Smooth muscle cell (in vitro differentiated cells): Measurements from ENCODE around the gene CNTN4. TPM values are rescaled to one million over a fixed set of nuclear protein-coding genes. Genes with fewer than 3 reads are reported as not detected.

Source experiments
- DNase-seq: peaks from one replicate; lab custom pipeline; 2025; ENCODE audit not compliant: unreplicated experiment; lab: John Stamatoyannopoulos, UW
- H2AFZ ChIP-seq: fragments of 200-600 bp; sonication (generic); 2 replicates; pipeline ENCODE4 v1.6.0; 2016; ENCODE audit warnings: antibody characterized with exemption, low read depth, mild to moderate bottlenecking
- H3F3A ChIP-seq: fragments of 200-600 bp; sonication (generic); 2 replicates; pipeline ENCODE4 v1.6.0; 2017; ENCODE audit warnings: antibody characterized with exemption, low read depth
- H3K27ac ChIP-seq: fragments of 200-600 bp; sonication (generic); 2 replicates; pipeline ENCODE4 v1.5.1; 2016; ENCODE audit warnings: low read depth, mild to moderate bottlenecking
- H3K27me3 ChIP-seq: fragments of 200-600 bp; sonication (generic); 2 replicates; pipeline ENCODE4 v1.6.1; 2016; ENCODE audit warnings: low read depth, mild to moderate bottlenecking
- H3K36me3 ChIP-seq: fragments of 200-600 bp; sonication (generic); 2 replicates; pipeline ENCODE4 v1.5.1; 2016; ENCODE audit warnings: low read depth
- H3K4me1 ChIP-seq: fragments of 200-600 bp; sonication (generic); 2 replicates; pipeline ENCODE4 v1.5.1; 2016; ENCODE audit warnings: low read depth
- H3K4me2 ChIP-seq: fragments of 200-600 bp; sonication (generic); 2 replicates; pipeline ENCODE4 v1.6.0; 2016; ENCODE audit warnings: mild to moderate bottlenecking
- H3K4me3 ChIP-seq: fragments of 200-600 bp; sonication (generic); 2 replicates; pipeline ENCODE4 v1.5.1; 2016; ENCODE audit warnings: mild to moderate bottlenecking
- H3K79me2 ChIP-seq: fragments of 200-600 bp; sonication (generic); 2 replicates; pipeline ENCODE4 v1.6.0; 2016; ENCODE audit warnings: low read depth, mild to moderate bottlenecking
- H3K9ac ChIP-seq: fragments of 200-600 bp; sonication (generic); 2 replicates; pipeline ENCODE4 v1.6.0; 2016; ENCODE audit warnings: low read depth
- H3K9me3 ChIP-seq: fragments of 200-600 bp; sonication (generic); replicated peaks from 2 replicates; pipeline ENCODE4 v1.5.1; 2016; ENCODE audit warnings: low read depth
- H4K20me1 ChIP-seq: fragments of 200-600 bp; sonication (generic); 2 replicates; pipeline ENCODE4 v1.6.0; 2016; ENCODE audit warnings: low read depth
- WGBS: methylation state at CpG from one replicate; pipeline ENCODE4 v1.1.7; 2016; ENCODE audit warnings: low lambda C conversion rate; 5-methylcytosine and 5-hydroxymethylcytosine counted together
- polyA plus RNA-seq: library from polyadenylated mRNA; unstranded; fragments of >200 nt; fragmentation: Nextera tagmentation; extraction: Ambion mirVana; gene quantifications from 2 replicates; pipeline ENCODE4 v1.2.1, GENCODE V29; 2016
- total RNA-seq: library from RNA; depleted of rRNA; stranded (reverse); fragments of >200 nt; gene quantifications from 2 replicates; pipeline ENCODE4 v1.2.3, GENCODE V29; 2014
- TF ChIP-seq, protein P1 (sequence below): fragments of 200-600 bp; sonication (generic); IDR thresholded peaks from 2 replicates; pipeline ENCODE4 v1.5.1; 2017; ENCODE audit warnings: borderline replicate concordance, mild to moderate bottlenecking, antibody characterized with exemption; ENCODE audit not compliant: insufficient read depth, poor library complexity, severe bottlenecking

Gene CNTN4
- total and polyA plus RNA-seq, 2 experiments from 2014 or later, result 12.1 to 15.8 TPM

DNA sequence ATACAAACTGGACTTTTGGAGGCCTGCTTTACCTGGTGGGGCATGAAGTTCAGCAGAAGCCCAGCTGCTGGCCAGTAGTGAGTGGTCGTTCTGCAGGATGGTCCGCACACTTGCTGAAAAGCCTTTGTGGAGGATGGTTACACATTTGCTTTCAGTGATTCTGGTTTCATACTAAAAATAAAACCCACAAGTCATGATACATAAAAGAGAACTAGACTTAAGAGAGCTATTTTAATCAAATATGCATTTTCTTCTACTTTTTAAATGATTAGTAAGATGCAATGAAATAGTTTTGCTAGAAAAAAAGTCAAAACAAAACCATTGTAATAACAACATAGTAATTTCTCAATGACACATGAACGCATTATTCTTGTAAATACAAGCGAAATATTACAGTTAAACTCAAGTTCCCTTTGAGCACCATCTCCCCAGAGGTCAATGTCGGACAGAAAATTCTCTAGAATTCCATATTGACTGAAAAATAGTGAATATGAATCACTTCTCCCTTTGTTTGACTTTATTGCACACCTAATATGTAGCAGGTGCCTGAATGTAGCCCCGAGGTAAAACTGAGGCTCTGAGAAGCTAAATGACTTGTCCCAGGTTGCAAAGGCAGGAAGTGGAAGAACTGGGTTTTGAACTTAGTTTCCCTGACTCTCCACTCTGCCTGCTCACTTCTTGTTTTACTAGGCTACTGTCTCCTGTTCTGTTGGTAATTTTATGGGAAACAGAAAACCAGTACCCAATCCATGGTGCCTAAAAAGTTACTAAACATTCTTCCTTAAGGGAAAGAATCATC, 1003.2 kb downstream of the CNTN4 start:
- H3K4me1 ChIP-seq, result no peaks in the 10 kb centered on the region
- H3F3A ChIP-seq, result no peaks in the 10 kb centered on the region
- H3K36me3 ChIP-seq, result no peaks in the 10 kb centered on the region
- no peak overlapping the region for H3K4me2 ChIP-seq
- no peak for DNase-seq
- 94% methylated on average over 6 of the region's 6 CpGs for WGBS
- TF ChIP-seq, protein P1, sequence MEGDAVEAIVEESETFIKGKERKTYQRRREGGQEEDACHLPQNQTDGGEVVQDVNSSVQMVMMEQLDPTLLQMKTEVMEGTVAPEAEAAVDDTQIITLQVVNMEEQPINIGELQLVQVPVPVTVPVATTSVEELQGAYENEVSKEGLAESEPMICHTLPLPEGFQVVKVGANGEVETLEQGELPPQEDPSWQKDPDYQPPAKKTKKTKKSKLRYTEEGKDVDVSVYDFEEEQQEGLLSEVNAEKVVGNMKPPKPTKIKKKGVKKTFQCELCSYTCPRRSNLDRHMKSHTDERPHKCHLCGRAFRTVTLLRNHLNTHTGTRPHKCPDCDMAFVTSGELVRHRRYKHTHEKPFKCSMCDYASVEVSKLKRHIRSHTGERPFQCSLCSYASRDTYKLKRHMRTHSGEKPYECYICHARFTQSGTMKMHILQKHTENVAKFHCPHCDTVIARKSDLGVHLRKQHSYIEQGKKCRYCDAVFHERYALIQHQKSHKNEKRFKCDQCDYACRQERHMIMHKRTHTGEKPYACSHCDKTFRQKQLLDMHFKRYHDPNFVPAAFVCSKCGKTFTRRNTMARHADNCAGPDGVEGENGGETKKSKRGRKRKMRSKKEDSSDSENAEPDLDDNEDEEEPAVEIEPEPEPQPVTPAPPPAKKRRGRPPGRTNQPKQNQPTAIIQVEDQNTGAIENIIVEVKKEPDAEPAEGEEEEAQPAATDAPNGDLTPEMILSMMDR, result no peak
- H3K4me3 ChIP-seq, result no peak overlapping the region
- no peaks in the 10 kb centered on the region for H3K79me2 ChIP-seq
- no peaks in the 10 kb centered on the region for H3K9me3 ChIP-seq
- no peaks in the 10 kb centered on the region for H4K20me1 ChIP-seq
- no peaks in the 10 kb centered on the region for H3K27me3 ChIP-seq
- H3K27ac ChIP-seq, result no peak overlapping the region
- no peak overlapping the region for H3K9ac ChIP-seq
- no peak overlapping the region for H2AFZ ChIP-seq

DNA sequence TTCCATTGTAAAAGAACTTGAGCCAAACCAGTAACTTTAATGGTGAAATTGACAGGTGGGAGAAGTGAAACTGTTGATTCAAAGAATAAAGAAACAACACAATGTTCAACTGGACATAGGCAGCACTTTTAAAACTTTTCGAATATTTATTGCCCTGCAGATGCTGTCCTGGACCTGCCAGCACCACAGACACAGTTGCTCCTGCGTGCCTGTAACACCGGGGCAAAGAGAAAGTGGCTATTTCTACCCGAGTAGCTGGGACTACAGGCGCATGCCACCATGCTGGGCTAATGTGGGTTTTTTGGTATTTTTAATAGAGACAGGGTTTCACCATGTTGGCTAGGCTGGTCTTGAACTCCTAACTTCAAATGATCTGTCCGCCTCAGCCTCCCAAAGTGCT, 1004.1 kb downstream of the CNTN4 start:
- Histone ChIP-seq H3K4me1 (no peaks in the 10 kb centered on the region), H2AFZ (no peak overlapping the region), H3K79me2 (no peaks in the 10 kb centered on the region), H4K20me1 (no peaks in the 10 kb centered on the region), H3K4me2 (no peak overlapping the region), H3K9ac (no peak overlapping the region), H3K27ac (no peak overlapping the region), H3K4me3 (no peak overlapping the region), H3K27me3 (no peaks in the 10 kb centered on the region), H3K36me3 (no peaks in the 10 kb centered on the region), H3K9me3 (no peaks in the 10 kb centered on the region), H3F3A (no peaks in the 10 kb centered on the region)
- 93% methylated on average over 6 of the region's 6 CpGs for WGBS
- no peak for DNase-seq
- TF ChIP-seq, protein P1, result no peak

DNA sequence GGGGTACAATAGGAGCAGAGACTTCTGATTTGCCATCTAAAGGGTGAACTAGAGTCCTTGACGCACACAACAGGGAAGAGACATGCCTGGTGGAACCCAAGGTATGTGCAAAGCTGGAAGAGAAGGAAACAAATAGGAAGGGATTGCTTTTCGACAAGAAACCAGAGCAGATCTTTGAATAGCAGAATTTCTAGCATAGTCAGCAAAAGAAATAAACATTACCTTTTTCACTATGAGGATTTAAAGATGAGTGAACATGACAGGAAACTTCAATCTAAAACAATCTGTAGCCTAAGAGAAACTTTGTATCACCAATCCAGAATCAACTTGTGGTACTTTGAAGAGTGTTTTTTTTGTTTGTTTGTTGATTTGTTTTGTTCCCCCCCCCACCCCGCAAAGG, 1006.6 kb downstream of the CNTN4 start:
- Histone ChIP-seq H3K9ac (no peak overlapping the region), H3F3A (no peaks in the 10 kb centered on the region), H3K27me3 (no peaks in the 10 kb centered on the region), H3K4me1 (no peaks in the 10 kb centered on the region), H3K4me2 (no peak overlapping the region), H3K27ac (no peak overlapping the region), H3K36me3 (no peaks in the 10 kb centered on the region), H3K9me3 (no peaks in the 10 kb centered on the region), H4K20me1 (no peaks in the 10 kb centered on the region), H3K79me2 (no peaks in the 10 kb centered on the region), H2AFZ (no peak overlapping the region), H3K4me3 (no peak overlapping the region)
- 94% methylated on average over 3 of the region's 3 CpGs for WGBS
- no peak for DNase-seq
- TF ChIP-seq, protein P1, result no peak

DNA sequence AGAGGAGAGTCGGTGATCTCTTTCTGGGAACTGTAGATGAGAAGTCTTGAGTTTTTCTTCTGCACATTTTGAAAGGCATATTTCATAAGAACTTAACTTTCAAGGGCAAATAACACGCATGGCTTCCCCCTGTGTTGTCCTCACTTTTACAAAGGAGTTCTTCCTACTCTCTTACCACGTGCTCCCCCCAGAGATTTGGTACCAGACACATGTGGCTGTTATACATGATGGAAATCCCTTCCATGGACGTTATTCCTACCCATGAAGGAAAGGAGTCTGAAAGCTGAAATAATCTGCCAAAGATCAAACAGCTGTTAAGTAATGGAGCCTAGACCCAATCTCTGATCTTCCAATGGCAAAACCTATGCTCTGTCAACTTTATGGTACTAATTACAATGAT, 1007.1 kb downstream of the CNTN4 start:
- H3K9me3 ChIP-seq, result no peaks in the 10 kb centered on the region
- no peak overlapping the region for H3K4me3 ChIP-seq
- H2AFZ ChIP-seq, result no peak overlapping the region
- H3F3A ChIP-seq, result no peaks in the 10 kb centered on the region
- H3K9ac ChIP-seq, result no peak overlapping the region
- H3K36me3 ChIP-seq, result no peaks in the 10 kb centered on the region
- DNase-seq, result no peak
- no peaks in the 10 kb centered on the region for H3K4me1 ChIP-seq
- TF ChIP-seq, protein P1, result no peak
- H4K20me1 ChIP-seq, result no peaks in the 10 kb centered on the region
- no peak overlapping the region for H3K4me2 ChIP-seq
- H3K27ac ChIP-seq, result no peak overlapping the region
- H3K79me2 ChIP-seq, result no peaks in the 10 kb centered on the region
- no peaks in the 10 kb centered on the region for H3K27me3 ChIP-seq
- WGBS, result 91% methylated on average over 4 of the region's 4 CpGs
